Measurements from ENCODE around the gene CCDC6.

CCDC6 gene

DNA sequence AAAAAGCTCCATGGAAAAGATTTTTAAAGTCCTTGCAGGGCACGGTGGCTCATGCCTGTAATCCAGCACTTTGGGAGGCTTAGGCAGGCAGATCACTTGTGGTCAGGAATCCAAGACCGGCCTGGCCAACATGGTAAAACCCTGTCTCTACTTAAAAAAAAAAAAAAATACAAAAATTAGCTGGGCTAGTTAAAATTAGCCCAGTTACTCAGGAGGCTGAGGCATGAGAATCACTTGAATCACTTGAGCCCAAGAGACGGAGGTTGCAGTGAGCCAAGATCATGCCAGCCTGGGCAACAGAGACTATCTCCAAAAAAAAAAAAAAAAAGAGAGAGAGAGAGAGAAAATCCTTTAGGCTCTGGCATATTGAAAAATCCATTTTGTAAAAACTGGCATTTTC lies 61.9 kb downstream of the CCDC6 start:
- DNase-seq, result no peak

DNA sequence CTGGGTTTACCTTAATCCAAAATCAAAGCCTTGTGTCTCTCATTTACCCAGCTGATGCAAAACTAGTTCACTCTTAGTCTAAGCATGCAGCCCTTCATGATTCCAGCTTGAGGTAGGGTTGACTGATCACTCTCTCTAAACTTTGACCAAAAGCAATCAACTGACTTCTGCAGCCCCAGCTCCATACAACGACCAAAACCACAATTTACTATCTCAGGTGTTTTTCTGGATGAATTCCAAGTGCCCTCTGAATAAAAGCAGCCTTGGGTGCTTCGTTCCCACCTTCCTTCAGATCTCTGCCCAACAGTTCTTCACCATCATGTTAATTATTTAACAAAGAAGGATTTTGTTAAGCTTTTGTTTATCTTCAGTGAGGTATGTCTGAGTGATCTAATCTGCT lies 62.6 kb downstream of the CCDC6 start:
- DNase-seq, result no peak

GRCh38 chr10:59839576-59839975 lies 66.8 kb downstream of the CCDC6 start:
- no peak for DNase-seq

GRCh38 chr10:59838085-59838789 lies 68.1 kb downstream of the CCDC6 start:
- no peak for DNase-seq

DNA sequence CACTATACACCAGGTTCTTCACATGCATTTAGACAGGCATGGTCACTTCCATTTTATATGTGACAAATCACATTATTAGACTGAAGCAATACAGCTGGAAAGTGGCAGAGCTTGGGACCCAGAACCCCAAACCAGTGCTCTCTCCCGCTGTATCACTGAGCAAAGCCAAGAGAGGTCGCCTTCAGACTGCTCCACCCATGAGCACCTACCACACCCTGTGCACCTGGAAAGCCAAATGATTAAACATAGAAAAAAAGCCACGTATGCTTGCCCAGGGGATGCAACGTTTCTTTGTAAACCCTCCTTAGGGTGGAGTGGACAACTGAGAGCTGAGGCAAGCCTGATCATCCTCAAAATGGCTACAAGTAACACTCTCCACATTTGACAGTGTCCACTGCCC lies 72.5 kb downstream of the CCDC6 start:
- no peak for DNase-seq

DNA sequence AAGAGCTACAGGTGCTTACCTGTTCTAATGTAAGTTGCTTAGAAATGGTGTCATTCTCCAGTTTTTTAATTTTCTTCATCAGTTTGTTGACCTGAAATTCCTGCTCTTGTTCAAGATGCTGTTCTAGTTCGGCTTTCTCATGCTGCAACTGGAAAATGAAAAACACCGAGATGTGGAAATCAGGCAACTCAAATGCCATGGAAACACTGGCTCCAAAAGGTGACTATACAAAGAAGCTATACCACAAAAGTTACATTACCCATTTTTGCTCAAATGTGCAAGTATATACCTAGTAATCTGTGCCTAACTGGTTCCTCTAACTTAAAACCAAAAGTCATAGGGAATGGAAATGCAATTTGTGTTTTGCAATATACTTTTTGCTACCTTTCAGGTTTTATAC lies 73.8 kb downstream of the CCDC6 start:
- DNase-seq, result no peak

- DNase-seq, result no peak
Observed at GRCh38 chr10:59831658-59832503, 74.5 kb downstream of the CCDC6 start.

DNA sequence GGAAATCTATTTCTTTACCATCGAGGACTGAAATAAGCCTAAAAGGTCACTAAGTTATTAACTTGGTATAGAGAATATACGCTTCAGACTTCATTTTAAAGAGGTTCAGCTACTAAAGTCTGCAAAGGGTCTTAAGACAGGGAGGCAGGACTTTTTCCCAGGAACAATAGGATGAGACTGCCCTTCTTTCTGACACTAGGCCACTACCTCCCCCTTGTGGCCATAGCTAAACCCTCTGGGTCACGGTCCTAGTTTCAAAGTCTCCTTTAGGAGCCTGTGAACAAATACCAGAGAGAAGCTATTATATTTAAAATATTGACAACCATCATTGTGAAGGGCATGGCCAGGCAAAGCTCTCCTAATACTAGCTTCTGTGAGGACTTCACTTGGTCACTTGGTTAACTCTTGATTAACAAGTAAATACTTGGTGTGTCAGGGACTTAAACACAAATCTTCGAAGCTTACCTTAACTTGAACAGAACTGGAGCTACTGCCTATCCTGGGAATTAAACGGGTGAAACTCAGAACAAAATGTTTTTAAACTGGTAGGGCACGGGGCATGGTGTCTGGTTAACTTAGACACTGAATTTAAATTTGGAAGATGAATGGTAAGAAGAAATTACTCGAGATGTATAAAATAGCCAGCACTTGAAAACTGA lies 75.6 kb downstream of the CCDC6 start:
- no peak for DNase-seq

GRCh38 chr10:59829601-59830000 lies 76.8 kb downstream of the CCDC6 start:
- no peak for DNase-seq

- DNase-seq, result no peak
Observed at GRCh38 chr10:59829024-59829423, 77.3 kb downstream of the CCDC6 start.

- no peak for DNase-seq
Observed at GRCh38 chr10:59825932-59826331, 80.4 kb downstream of the CCDC6 start.

DNA sequence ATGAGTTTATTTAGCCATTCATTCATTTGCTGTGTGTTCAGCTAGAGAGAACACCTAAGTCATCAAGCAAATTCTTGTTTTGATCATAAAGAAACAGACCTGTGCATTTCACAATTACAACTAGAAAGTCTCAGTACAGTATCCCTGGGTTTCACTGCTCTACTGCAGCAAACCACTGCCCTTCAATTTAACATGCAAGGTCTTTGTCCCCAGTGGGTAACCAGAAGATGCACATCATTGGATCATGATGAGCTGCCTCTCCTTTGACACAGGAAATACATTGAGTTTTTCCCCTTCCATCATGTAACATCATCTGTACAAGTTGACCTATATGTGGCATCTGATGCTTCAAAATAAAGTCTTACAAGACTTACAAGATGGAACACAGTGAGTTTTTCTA lies 82.6 kb downstream of the CCDC6 start:
- DNase-seq, result no peak

GRCh38 chr10:59823111-59823510 lies 83.2 kb downstream of the CCDC6 start:
- DNase-seq, result no peak

GRCh38 chr10:59820471-59820870 lies 85.9 kb downstream of the CCDC6 start:
- no peak for DNase-seq

DNA sequence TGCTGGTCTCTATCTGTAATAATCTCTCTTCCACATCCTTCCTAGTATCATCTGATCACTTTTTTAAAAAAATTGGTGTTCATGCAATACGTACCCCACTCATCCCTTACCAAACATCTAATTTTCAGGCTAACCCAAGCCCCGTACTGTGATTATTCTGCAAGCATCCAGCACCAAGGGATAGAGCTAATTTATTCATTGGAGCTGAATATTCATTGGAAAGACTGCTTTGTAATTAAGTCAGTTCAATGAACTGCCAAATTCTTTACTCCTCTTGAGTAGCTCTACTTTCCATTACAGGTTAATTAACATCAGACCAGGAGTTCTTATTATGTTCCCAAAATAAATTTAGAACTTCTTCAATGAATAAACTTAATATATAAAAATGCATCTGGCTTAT lies 86.7 kb downstream of the CCDC6 start:
- no peak for DNase-seq

GRCh38 chr10:59819265-59819664 lies 87.1 kb downstream of the CCDC6 start:
- no peak for DNase-seq

- no peak for DNase-seq
Observed at GRCh38 chr10:59817773-59818172, 88.6 kb downstream of the CCDC6 start.

DNA sequence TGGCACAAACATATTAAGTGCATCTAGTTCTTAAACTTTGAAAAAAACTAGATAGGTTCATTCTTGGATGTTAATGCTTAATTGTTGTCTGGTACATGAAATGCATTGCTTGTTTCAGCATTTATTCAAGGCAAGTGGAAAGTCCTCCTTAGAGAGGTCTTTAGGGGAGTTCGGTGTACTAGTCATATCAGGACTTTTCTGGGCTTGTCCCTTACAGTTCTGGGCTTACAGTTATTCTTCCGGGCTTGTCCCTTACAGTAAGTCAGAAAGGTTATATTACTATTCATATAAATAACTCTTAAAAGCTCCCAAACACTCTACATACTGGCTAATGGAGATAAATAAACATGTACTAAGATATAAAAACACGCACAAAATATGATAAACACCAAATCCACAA lies 91.5 kb downstream of the CCDC6 start:
- DNase-seq, result no peak

- no peak for DNase-seq
Observed at GRCh38 chr10:59812519-59813122, 93.7 kb downstream of the CCDC6 start.

DNA sequence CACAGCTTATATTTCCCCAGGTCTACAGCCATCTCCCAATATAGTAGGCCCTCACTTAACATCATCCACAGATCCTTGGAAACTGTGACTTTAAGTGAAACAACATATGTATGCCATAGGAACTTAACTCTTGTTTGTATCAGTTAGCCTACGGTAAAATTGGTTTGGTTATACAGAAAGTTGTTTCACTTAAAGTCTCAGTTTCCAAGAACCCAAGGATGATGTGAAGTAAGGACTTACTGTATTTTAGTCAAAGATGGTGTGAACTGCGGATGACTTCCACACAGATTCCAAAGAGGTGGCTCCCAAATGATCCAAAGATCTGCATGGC lies 96.7 kb downstream of the CCDC6 start:
- no peak for DNase-seq

GRCh38 chr10:59808896-59809643 lies 97.3 kb downstream of the CCDC6 start:
- no peak for DNase-seq

DNA sequence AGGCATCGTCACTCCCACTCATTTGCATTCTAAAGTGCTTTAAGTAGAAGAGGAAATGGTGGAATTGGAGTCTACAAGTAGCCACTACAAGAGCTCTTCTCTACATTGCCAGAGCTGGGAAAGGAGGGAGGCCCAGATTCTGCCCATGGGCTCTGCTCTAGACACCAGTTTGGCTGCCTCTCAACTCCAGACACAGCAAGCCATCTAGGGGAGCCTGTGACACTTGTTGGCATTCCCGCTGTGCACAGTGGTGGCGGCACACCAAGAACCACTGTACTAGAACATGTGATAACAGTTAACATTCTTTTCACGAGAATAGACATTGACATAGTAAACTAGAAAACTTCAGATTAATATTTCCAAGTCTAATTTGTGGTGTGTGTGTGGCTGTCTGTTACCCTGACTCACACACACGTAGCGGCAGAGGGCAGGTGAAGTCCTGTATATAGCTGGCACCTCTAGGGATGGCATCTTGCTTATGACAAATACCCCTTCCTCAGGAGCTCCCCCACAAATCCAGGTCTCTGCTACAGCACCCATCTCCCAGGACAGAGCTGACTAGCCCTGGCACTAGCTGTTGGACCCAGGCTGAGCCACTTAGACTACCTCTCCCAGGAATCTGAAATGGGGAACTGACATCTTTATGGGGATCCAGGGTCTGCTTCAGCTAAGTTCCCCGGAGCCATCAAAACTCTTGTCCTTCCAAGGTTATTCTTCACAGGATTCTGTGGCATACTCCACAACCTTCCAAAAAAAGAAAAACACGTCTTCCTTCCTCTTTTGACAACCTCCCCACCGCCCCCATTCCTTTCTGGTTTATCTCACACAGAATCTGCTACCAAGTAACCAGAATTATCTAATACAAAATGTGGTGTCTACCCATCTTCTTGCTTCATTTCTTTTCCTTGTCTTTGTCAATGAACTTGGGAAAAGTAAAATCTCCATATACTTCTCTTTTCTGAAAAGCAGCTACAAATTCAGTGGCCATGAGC lies 98.4 kb downstream of the CCDC6 start:
- no peak for DNase-seq

All from cortex of kidney (tissue), 1 donor.